Heart left ventricle (tissue), 16 donors: Measurements from ENCODE around the gene C15orf39. TPM values are rescaled to one million over a fixed set of nuclear protein-coding genes. Genes with fewer than 3 reads are reported as not detected.
A peak's percentile ranks its signal among the peaks of the same experiment; 100 is the strongest.

Experiments used
- ATAC-seq, 4 donors: fragments of 200-7000 bp; cut with Tn5 transposase; one replicate each; pipeline ENCODE4 v1.9.1; 2020 to 2022; ENCODE audit warnings: moderate library complexity in 4 of 4, mild to moderate bottlenecking in 3 of 4, moderate number of reproducible peaks in 1 of 4
- DNase-seq, 5 donors: peaks; one replicate each; pipeline ENCODE4 v3.0.0-alpha.2; 2020
- H3K27ac ChIP-seq, 12 donors: fragments of 200-600 bp; sonication (generic) in 4 of 12; one replicate each; pipeline versions ENCODE4 v1.5.0 to v1.8.0; 2016 to 2022; ENCODE audit warnings: mild to moderate bottlenecking in 2 of 12
- H3K27me3 ChIP-seq, 9 donors: fragments of 200-600 bp; sonication (generic) in 2 of 9; one replicate each; pipeline versions ENCODE4 v1.5.1 to v1.8.0; 2016 to 2022; ENCODE audit warnings: mild to moderate bottlenecking in 3 of 9
- H3K36me3 ChIP-seq, 9 donors: fragments of 200-600 bp; sonication (generic) in 2 of 9; one replicate each; pipeline versions ENCODE4 v1.5.0 to v1.8.0; 2018 to 2022; ENCODE audit warnings: mild to moderate bottlenecking in 2 of 9
- H3K4me1 ChIP-seq, 12 donors: fragments of 200-600 bp; sonication (generic) in 4 of 12; one replicate each; pipeline versions ENCODE4 v1.5.0 to v1.8.0; 2016 to 2022; ENCODE audit warnings: mild to moderate bottlenecking in 3 of 12
- H3K4me3 ChIP-seq, 12 donors: fragments of 200-600 bp; sonication (generic) in 4 of 12; one replicate each; pipeline versions ENCODE4 v1.5.0 to v1.8.0; 2017 to 2022; ENCODE audit warnings: mild to moderate bottlenecking in 9 of 12, moderate library complexity in 4 of 12
- H3K9me3 ChIP-seq, 12 donors: fragments of 200-600 bp; sonication (generic) in 4 of 12; one replicate each; pipeline versions ENCODE4 v1.5.0 to v1.8.0; 2016 to 2022; ENCODE audit warnings: mild to moderate bottlenecking in 1 of 12
- CTCF ChIP-seq, 12 donors: fragments of 200-600 bp; sonication (generic) in 4 of 12; IDR thresholded peaks; one replicate each; pipeline versions ENCODE4 v1.5.0 to v1.8.0; 2018 to 2022; ENCODE audit warnings: antibody characterized with exemption in 12 of 12, mild to moderate bottlenecking in 5 of 12
- POLR2A ChIP-seq, 2 donors: fragments of 450-650 bp; IDR thresholded peaks; one replicate each; pipeline ENCODE4 v1.6.1; 2017; ENCODE audit warnings: antibody characterized with exemption in 2 of 2, mild to moderate bottlenecking in 2 of 2, moderate library complexity in 2 of 2
- WGBS, 4 donors: extraction: QIAGEN DNeasy Blood & Tissue Kit in 2 of 4; methylation state at CpG; one replicate each; pipeline versions ENCODE4 v1.1.5 to v1.1.7; 2013 to 2018; 5-methylcytosine and 5-hydroxymethylcytosine counted together
- intact Hi-C, 10 donors: fragments of 100-400 bp; cut with DNase I; formaldehyde crosslinking; loops; one replicate each; pipeline versions ENCODE4 v1.11.1 to v1.14.2; 2022
- polyA plus RNA-seq, 2 donors: library from polyadenylated mRNA; stranded (reverse); fragments of 200-250 nt; gene quantifications; one replicate each; pipeline ENCODE4 v1.2.3, GENCODE V29; 2013
- total RNA-seq, 9 donors: library from RNA; depleted of rRNA in 2 of 9; stranded (reverse); fragments of >200 nt in 2 of 9; fragmentation: NEBNext Ultra II Directional in 3 of 9; extraction: Animal tissue kit (Norgen Biotek cat#: 25700) in 3 of 9; gene quantifications; one replicate each; pipeline versions ENCODE4 v1.1.0 to v1.2.4, GENCODE V29; 2016 to 2023
- donor health status: ischemic (EF 13 %, LVEDD 7.1; RV severe dilation, severe dysfunction).
- donor health status: healthy with polysubstance abuse.
- donor health status: DM: no; HTN: yes; CAD: no.
- donor health status: DM: no; HTN: no; CAD: no.
- donor health status: ischemic (EF 25% LVEDD 6.9; RV normal size, moderate dysfunction).
- donor health status: ischemic (EF 25% LVEDD 5.7; RV mildly dilated, moderate dysfunction).
- donor health status: healthy.
- donor health status: DM: yes; HTN: yes; CAD: no.
- donor health status: ischemic (EF 35%, LVEDD 5.7; RV mildly dilated, moderate dysfunction).
- donor health status: nonischemic (EF 11% LVEDD 7.7; RV severe dilation, severe dysfunction).
- donor health status: DM: yes; HTN: yes; CAD: no.
- donor health status: PGD.
- donor health status: ischemic (EF 29% LVEDD 5.4; RV normal size, mild dysfunction).
- donor health status: nonischemic (EF 23%, LVEDD 6.1; RV moderate dilation, normal function).

C15orf39 gene
- total and polyA plus RNA-seq, 11 donors: 6.5 to 26.1 (median 13.6) TPM

GRCh38 chr15:75213212-75213767 lies 11.6 kb downstream of the C15orf39 start:
- H3K4me3 ChIP-seq: no peak overlapping the region
- H3K9me3 ChIP-seq: no peaks in the 10 kb centered on the region
- H3K27me3 ChIP-seq: no peaks in the 10 kb centered on the region
- DNase-seq: no peak
- H3K4me1 ChIP-seq: peaks cover 0 to 51% (median 35%) of the 10 kb centered on the region in 12 donors
- no peak overlapping the region for H3K27ac ChIP-seq
- no peak for TF ChIP-seq CTCF (IDR thresholded peaks at IDR 0.05)
- ATAC-seq: peak in 1 of 4 donors; percentile 2
- peaks cover 0 to 60% (median 50%) of the 10 kb centered on the region in 9 donors for H3K36me3 ChIP-seq
- 83 to 91% (median 89%) methylated on average over 12 of the region's 12 CpGs for WGBS, 4 donors
- intact Hi-C loops: no loop called here

- peaks cover 0 to 46% (median 30%) of the 10 kb centered on the region in 12 donors for H3K4me1 ChIP-seq
Observed at GRCh38 chr15:75213768-75214221, 12.1 kb downstream of the C15orf39 start.

GRCh38 chr15:75214293-75215096 lies 12.8 kb downstream of the C15orf39 start:
- no peak overlapping the region for H3K27ac ChIP-seq
- DNase-seq (no peak), ATAC-seq (peak in 2 of 4 donors; percentile 2 to 5)
- intact Hi-C loops: no loop called here
- 65 to 74% (median 68%) methylated on average over 10 to 13 of the region's 13 CpGs for WGBS, 4 donors
- no peaks in the 10 kb centered on the region for H3K27me3 ChIP-seq
- peaks cover 0 to 39% (median 23%) of the 10 kb centered on the region in 12 donors for H3K4me1 ChIP-seq
- peaks cover 0 to 48% (median 38%) of the 10 kb centered on the region in 9 donors for H3K36me3 ChIP-seq
- H3K4me3 ChIP-seq: no peak overlapping the region
- no peaks in the 10 kb centered on the region for H3K9me3 ChIP-seq
- TF ChIP-seq CTCF (IDR thresholded peaks at IDR 0.05) (no peak), POLR2A (IDR thresholded peaks at IDR 0.05) (no peak)

More at GRCh38 chr15:75213768-75214221, 12.1 kb downstream of the C15orf39 start:
- Histone ChIP-seq H3K9me3 (no peaks in the 10 kb centered on the region), H3K27me3 (no peaks in the 10 kb centered on the region), H3K36me3 (peaks cover 0 to 55% (median 45%) of the 10 kb centered on the region in 9 donors), H3K4me3 (no peak overlapping the region), H3K27ac (no peak overlapping the region)
- TF ChIP-seq POLR2A (IDR thresholded peaks at IDR 0.05) (no peak), CTCF (IDR thresholded peaks at IDR 0.05) (no peak)
- peak in 1 of 4 donors; percentile 1 for ATAC-seq
- WGBS, 4 donors: 84 to 90% (median 85%) methylated on average over 7 to 9 of the region's 9 CpGs
- no peak for DNase-seq
- intact Hi-C loops: no loop called here
